ENCODE results near the gene ITPR2.
A peak's percentile ranks its signal among the peaks of the same experiment; 100 is the strongest.

DNA sequence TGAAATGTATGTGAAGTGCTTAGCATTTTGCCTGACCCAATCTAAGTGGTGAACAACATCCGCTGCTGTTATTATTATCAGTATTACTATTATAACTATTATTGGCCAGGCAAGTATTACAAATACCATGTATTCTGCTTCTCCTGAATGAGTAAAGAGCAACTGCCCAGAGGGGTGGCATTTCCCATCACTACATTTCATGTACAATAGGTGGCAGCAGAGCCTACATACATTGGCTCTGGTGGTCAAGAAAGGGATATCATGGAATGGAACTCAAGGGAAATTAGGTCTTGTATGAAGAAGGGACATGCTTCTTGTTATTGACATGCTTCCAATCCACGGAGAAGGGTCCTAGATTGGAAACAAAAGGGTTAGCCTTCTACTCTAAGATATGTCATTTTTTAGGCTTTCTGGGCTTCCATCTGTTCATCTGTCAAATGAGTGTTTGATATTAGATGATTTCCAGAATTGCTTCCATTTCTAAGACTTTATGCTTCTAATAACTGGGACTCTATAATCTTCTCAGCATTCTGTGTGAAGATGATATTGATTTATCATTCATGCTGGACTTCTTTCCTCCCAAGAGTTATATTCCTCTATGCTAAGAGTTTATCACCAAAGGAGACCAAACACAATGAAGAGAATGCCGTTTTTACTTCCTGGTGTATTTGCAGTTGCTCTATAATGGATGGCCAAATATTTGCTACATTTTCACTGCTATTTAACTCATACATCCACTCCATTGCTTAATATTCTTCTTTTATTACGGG, 398.5 kb downstream of the ITPR2 start:
- TF ChIP-seq FOXJ3 (CRISPR knock-in tag; IDR thresholded peaks at IDR 0.05) (no peak), SIN3A (IDR thresholded peaks at IDR 0.05; ENCODE audit: borderline replicate concordance, low read depth, low read length) (no peak), TAF1 (IDR thresholded peaks at IDR 0.05; ENCODE audit: borderline replicate concordance, low read depth, low read length) (no peak), TEAD4 (IDR thresholded peaks at IDR 0.05; ENCODE audit: borderline replicate concordance, insufficient read depth) (no peak), NRF1 (IDR thresholded peaks at IDR 0.05; ENCODE audit: low read depth, low read length) (no peak), GABPA (IDR thresholded peaks at IDR 0.05; ENCODE audit: low read depth) (no peak), RAD21 (IDR thresholded peaks at IDR 0.05; ENCODE audit: low read length) (peak; percentile 86), EZH2phosphoT487 (IDR thresholded peaks at IDR 0.05; ENCODE audit: borderline replicate concordance, low read depth) (no peak)
- TF ChIP-seq, protein P1, sequence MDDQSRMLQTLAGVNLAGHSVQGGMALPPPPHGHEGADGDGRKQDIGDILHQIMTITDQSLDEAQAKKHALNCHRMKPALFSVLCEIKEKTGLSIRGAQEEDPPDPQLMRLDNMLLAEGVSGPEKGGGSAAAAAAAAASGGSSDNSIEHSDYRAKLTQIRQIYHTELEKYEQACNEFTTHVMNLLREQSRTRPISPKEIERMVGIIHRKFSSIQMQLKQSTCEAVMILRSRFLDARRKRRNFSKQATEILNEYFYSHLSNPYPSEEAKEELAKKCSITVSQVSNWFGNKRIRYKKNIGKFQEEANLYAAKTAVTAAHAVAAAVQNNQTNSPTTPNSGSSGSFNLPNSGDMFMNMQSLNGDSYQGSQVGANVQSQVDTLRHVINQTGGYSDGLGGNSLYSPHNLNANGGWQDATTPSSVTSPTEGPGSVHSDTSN (IDR thresholded peaks at IDR 0.05): no peak
- TF ChIP-seq, protein P2, sequence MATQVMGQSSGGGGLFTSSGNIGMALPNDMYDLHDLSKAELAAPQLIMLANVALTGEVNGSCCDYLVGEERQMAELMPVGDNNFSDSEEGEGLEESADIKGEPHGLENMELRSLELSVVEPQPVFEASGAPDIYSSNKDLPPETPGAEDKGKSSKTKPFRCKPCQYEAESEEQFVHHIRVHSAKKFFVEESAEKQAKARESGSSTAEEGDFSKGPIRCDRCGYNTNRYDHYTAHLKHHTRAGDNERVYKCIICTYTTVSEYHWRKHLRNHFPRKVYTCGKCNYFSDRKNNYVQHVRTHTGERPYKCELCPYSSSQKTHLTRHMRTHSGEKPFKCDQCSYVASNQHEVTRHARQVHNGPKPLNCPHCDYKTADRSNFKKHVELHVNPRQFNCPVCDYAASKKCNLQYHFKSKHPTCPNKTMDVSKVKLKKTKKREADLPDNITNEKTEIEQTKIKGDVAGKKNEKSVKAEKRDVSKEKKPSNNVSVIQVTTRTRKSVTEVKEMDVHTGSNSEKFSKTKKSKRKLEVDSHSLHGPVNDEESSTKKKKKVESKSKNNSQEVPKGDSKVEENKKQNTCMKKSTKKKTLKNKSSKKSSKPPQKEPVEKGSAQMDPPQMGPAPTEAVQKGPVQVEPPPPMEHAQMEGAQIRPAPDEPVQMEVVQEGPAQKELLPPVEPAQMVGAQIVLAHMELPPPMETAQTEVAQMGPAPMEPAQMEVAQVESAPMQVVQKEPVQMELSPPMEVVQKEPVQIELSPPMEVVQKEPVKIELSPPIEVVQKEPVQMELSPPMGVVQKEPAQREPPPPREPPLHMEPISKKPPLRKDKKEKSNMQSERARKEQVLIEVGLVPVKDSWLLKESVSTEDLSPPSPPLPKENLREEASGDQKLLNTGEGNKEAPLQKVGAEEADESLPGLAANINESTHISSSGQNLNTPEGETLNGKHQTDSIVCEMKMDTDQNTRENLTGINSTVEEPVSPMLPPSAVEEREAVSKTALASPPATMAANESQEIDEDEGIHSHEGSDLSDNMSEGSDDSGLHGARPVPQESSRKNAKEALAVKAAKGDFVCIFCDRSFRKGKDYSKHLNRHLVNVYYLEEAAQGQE (IDR thresholded peaks at IDR 0.05; ENCODE audit: low read depth, low read length): no peak
- TF ChIP-seq, protein P3, sequence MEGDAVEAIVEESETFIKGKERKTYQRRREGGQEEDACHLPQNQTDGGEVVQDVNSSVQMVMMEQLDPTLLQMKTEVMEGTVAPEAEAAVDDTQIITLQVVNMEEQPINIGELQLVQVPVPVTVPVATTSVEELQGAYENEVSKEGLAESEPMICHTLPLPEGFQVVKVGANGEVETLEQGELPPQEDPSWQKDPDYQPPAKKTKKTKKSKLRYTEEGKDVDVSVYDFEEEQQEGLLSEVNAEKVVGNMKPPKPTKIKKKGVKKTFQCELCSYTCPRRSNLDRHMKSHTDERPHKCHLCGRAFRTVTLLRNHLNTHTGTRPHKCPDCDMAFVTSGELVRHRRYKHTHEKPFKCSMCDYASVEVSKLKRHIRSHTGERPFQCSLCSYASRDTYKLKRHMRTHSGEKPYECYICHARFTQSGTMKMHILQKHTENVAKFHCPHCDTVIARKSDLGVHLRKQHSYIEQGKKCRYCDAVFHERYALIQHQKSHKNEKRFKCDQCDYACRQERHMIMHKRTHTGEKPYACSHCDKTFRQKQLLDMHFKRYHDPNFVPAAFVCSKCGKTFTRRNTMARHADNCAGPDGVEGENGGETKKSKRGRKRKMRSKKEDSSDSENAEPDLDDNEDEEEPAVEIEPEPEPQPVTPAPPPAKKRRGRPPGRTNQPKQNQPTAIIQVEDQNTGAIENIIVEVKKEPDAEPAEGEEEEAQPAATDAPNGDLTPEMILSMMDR (IDR thresholded peaks at IDR 0.05): peak; percentile 72
